ENCODE data around the gene MT1X. TPM values are rescaled to one million over a fixed set of nuclear protein-coding genes. Genes with fewer than 3 reads are reported as not detected.

MT1X gene
- total and polyA plus RNA-seq, 2 of the 13 experiments (the other 11 are each of a cell fraction or from before 2014, with no cell fraction given) = 19.7 to 288 TPM

GRCh38 chr16:56657555-56658326 is 24.5 kb upstream of the MT1X start, which contains the start of gene MT1F (continued):
- TF ChIP-seq, protein P1, sequence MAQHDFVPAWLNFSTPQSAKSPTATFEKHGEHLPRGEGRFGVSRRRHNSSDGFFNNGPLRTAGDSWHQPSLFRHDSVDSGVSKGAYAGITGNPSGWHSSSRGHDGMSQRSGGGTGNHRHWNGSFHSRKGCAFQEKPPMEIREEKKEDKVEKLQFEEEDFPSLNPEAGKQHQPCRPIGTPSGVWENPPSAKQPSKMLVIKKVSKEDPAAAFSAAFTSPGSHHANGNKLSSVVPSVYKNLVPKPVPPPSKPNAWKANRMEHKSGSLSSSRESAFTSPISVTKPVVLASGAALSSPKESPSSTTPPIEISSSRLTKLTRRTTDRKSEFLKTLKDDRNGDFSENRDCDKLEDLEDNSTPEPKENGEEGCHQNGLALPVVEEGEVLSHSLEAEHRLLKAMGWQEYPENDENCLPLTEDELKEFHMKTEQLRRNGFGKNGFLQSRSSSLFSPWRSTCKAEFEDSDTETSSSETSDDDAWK (CRISPR knock-in tag; IDR thresholded peaks at IDR 0.05) = no peak
- TF ChIP-seq ZFYVE20 (CRISPR knock-in tag; IDR thresholded peaks at IDR 0.05; ENCODE audit: borderline replicate concordance, low read depth) (no peak), ZMAT5 (CRISPR knock-in tag; IDR thresholded peaks at IDR 0.05; ENCODE audit: borderline replicate concordance, low read depth) (no peak), ZNF672 (CRISPR knock-in tag; IDR thresholded peaks at IDR 0.05) (no peak), SNAI1 (CRISPR knock-in tag; IDR thresholded peaks at IDR 0.05; ENCODE audit: borderline replicate concordance) (no peak), SNAPC4 (CRISPR knock-in tag; IDR thresholded peaks at IDR 0.05) (peak; percentile 55; the same call in 1 of the 2 replicates), RCOR2 (CRISPR knock-in tag; IDR thresholded peaks at IDR 0.05) (0 out of 2 replicates have a peak, but pooled peaks have one; percentile 19), ZNF878 (CRISPR knock-in tag; IDR thresholded peaks at IDR 0.05) (no peak), AGO1 (IDR thresholded peaks at IDR 0.05; ENCODE audit: low read depth, low read length, poor library complexity, severe bottlenecking) (no peak), ZFP82 (CRISPR knock-in tag; IDR thresholded peaks at IDR 0.05; ENCODE audit: borderline replicate concordance) (no peak), RARA (CRISPR knock-in tag; IDR thresholded peaks at IDR 0.05) (no peak), MTERF4 (CRISPR knock-in tag; IDR thresholded peaks at IDR 0.05) (0 out of 2 replicates have a peak, but pooled peaks have one; percentile 28), KDM3A (CRISPR knock-in tag; IDR thresholded peaks at IDR 0.05; ENCODE audit: low read depth) (no peak; the same call in 1 of the 2 replicates), NCOR1 (IDR thresholded peaks at IDR 0.05; ENCODE audit: borderline replicate concordance, low read length) (no peak), CREB1 (IDR thresholded peaks at IDR 0.05) (no peak), CREB1 (CRISPR knock-in tag; IDR thresholded peaks at IDR 0.05) (peak; percentile 60; the same call in 1 of the 2 replicates), ZSCAN29 (CRISPR knock-in tag; conservative IDR thresholded peaks at IDR 0.05) (no peak), MYNN (CRISPR knock-in tag; IDR thresholded peaks at IDR 0.05; ENCODE audit: low read depth) (no peak)

All from HepG2 (cell line).